ENCODE measurements around the gene LSR. TPM values are rescaled to one million over a fixed set of nuclear protein-coding genes. Genes with fewer than 3 reads are reported as not detected.

LSR gene
- total RNA-seq, 1 donor = 14.3 TPM

DNA sequence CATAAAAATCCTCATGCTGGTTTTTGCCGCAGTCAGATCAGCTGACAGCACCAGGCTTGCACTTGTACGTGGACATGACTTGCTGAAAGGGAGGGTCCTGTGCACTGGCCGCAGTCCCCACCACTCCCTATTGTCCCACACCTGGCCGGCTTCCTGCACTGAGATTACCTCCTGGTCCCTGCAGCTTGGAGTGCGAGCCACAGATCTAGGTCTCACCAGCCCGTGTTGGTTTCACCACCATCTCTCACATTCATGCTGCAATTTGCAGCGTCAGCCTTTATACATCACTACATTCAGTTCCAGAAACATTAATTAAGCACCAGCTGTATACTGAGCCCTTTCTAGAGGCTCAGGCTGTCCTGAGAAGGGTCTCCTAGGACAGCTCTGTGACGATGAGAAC lies 65.2 kb downstream of the LSR start:
- no peak for DNase-seq (ENCODE audit: low read depth in 2 of 3, low spot score in 2 of 3)

DNA sequence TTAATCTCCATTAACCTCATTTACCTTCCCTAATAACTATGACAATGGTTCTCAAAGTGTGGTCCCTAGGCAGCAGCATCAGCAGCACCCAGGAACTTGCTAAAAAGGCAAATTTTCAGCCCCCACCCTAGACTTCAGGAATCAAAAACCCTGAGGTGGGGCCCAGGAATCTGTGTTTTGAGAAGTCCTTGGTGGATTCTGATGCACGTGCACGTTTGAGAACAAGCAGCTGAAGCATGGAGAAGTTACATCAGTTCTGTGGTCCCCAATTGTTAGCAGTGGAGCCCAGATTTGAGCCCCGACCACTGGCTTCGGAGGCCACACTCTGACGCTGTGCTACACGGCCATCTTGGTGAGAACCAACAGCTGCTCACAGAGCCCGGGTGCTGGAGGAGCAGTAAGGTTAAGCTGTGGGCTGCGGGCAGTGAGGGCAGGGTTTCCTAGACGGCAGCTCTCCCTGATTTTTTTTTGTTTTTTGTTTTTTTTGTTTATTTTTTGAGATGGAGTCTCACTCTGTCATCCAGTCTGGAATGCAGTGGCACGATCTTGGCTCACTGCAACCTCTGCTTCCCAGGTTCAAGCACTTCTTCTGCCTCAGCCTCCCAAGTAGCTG lies 66.2 kb downstream of the LSR start:
- DNase-seq (ENCODE audit: low read depth in 2 of 3, low spot score in 2 of 3) = no peak

DNA sequence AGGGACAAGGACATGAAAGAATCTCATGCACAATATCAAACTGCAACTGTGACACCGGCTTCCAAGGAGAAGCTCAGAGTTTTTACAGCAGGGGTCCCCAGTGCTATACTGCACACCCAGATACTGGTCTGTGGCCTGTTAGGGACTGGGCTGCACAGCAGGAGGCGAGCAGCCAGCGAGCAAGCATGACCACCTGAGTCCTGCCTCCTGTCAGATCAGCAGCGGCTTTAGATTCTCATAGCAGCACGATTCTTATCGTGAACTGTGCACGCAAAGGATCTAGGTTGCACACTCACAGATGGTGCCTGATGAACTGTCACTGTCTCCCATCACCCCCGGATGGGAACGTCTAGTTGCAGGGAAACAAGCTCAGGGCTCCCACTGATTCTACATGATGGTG lies 67.1 kb downstream of the LSR start:
- no peak for DNase-seq (ENCODE audit: low read depth in 2 of 3, low spot score in 2 of 3)

DNA sequence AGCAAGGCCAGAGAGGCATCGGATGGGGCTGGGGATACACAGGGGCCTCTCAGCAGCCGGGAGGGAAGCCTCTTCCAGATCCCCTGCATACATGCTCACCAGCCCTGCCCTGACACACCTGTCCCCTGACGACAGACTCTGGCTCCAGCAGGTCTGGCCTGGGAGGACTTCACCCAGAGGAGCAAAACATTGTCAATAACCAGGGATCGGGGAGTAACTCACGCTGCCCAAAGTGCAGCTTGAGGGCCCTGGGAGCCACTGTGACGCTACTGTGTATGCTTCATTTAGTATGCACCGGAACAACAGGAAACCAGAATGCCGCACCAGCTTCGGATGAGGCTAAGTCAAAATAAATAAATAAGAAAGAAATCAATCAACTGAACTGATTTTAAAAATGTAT lies 67.8 kb downstream of the LSR start:
- no peak for DNase-seq (ENCODE audit: low read depth in 2 of 3, low spot score in 2 of 3)

Other genes starting within 250 kb of the LSR start
- 57.4 TPM for gene GRAMD1A, start 248.7 kb upstream of the LSR start, total RNA-seq
- 1.9 TPM for gene SCN1B, start 218.5 kb upstream of the LSR start, total RNA-seq
- under 0.01 TPM for gene HPN, start 207.3 kb upstream of the LSR start, total RNA-seq
- gene FXYD3, start 133.2 kb upstream of the LSR start, total RNA-seq = 0.81 TPM
- 0.27 TPM for gene LGI4, start 113.9 kb upstream of the LSR start, total RNA-seq
- gene FXYD1, start 110.2 kb upstream of the LSR start, total RNA-seq = not detected
- gene FXYD7, start 105.7 kb upstream of the LSR start, total RNA-seq = not detected
- 319 TPM for gene FXYD5, start 94.3 kb upstream of the LSR start, total RNA-seq
- not detected for gene FAM187B, start 20.3 kb upstream of the LSR start, total RNA-seq
- 160 TPM for gene USF2, start 20.0 kb downstream of the LSR start, total RNA-seq
- gene HAMP, start 33.5 kb downstream of the LSR start, total RNA-seq = 0.27 TPM
- 0.27 TPM for gene MAG, start 43.2 kb downstream of the LSR start, total RNA-seq
- 11.0 TPM for gene CD22, start 80.2 kb downstream of the LSR start, total RNA-seq
- gene FFAR1, start 98.9 kb downstream of the LSR start, total RNA-seq = 0.27 TPM
- gene FFAR3, start 109.5 kb downstream of the LSR start, total RNA-seq = 0.54 TPM
- gene GPR42, start 122.1 kb downstream of the LSR start, total RNA-seq = not detected
- gene FFAR2, start 199.3 kb downstream of the LSR start, total RNA-seq = 0.54 TPM
- gene KRTDAP, start 241.5 kb downstream of the LSR start, total RNA-seq = not detected